Trophoblast cell (in vitro differentiated cells and primary cell): ENCODE measurements around the gene CUBN.

ENCODE experiments used
- DNase-seq, 2 donors: peaks; one replicate each; pipeline ENCODE4 v3.0.0-alpha.2; 2016
- H2AFZ ChIP-seq: 2 replicates; pipeline ENCODE4 v1.6.1; 2013; ENCODE audit warnings: low read length, moderate library complexity, mild to moderate bottlenecking; ENCODE audit not compliant: insufficient read depth, poor library complexity
- H2AK5ac ChIP-seq: 2 replicates; pipeline ENCODE4 v1.6.1; 2013; ENCODE audit warnings: mild to moderate bottlenecking, low read length
- H2BK120ac ChIP-seq: 2 replicates; pipeline ENCODE4 v1.6.1; 2013; ENCODE audit warnings: low read length, mild to moderate bottlenecking, moderate library complexity; ENCODE audit not compliant: insufficient read depth, poor library complexity
- H2BK12ac ChIP-seq: 2 replicates; pipeline ENCODE4 v1.6.1; 2013; ENCODE audit warnings: mild to moderate bottlenecking, low read length, moderate library complexity
- H2BK5ac ChIP-seq: 2 replicates; pipeline ENCODE4 v1.6.1; 2013; ENCODE audit warnings: low read length, low read depth, moderate library complexity, mild to moderate bottlenecking; ENCODE audit not compliant: poor library complexity
- H3K14ac ChIP-seq: 2 replicates; pipeline ENCODE4 v1.6.1; 2013; ENCODE audit warnings: mild to moderate bottlenecking, low read length
- H3K18ac ChIP-seq: 2 replicates; pipeline ENCODE4 v1.6.1; 2013; ENCODE audit warnings: mild to moderate bottlenecking, low read length
- H3K23ac ChIP-seq: 2 replicates; pipeline ENCODE4 v1.6.1; 2013; ENCODE audit warnings: low read length
- H3K27ac ChIP-seq: 2 replicates; pipeline ENCODE4 v1.5.1; 2013; ENCODE audit warnings: low read depth, mild to moderate bottlenecking, inconsistent platforms, low read length, moderate library complexity
- H3K27me3 ChIP-seq: 2 replicates; pipeline ENCODE4 v1.6.1; 2013; ENCODE audit warnings: inconsistent platforms, mild to moderate bottlenecking, low read length, moderate library complexity; ENCODE audit not compliant: insufficient read depth
- H3K36me3 ChIP-seq, 2 experiments: 1 replicate in 1 of 2; 2 replicates in 1 of 2; pipeline ENCODE4 v1.6.1; 2013; ENCODE audit warnings: low read length in 2 of 2, mild to moderate bottlenecking in 2 of 2, moderate library complexity in 1 of 2; ENCODE audit not compliant: insufficient read depth in 2 of 2, control insufficient read depth in 1 of 2
- H3K4ac ChIP-seq: 2 replicates; pipeline ENCODE4 v1.6.1; 2013; ENCODE audit warnings: low read depth, mild to moderate bottlenecking, low read length, moderate library complexity
- H3K4me1 ChIP-seq, 2 experiments: 1 replicate in 1 of 2; 2 replicates in 1 of 2; pipeline ENCODE4 v1.6.1; 2013; ENCODE audit warnings: low read length in 2 of 2, mild to moderate bottlenecking in 2 of 2, moderate library complexity in 1 of 2; ENCODE audit not compliant: insufficient read depth in 2 of 2, control insufficient read depth in 1 of 2
- H3K4me2 ChIP-seq: 2 replicates; pipeline ENCODE4 v1.6.1; 2013; ENCODE audit warnings: inconsistent platforms, mild to moderate bottlenecking, low read length, moderate library complexity
- H3K4me3 ChIP-seq: 2 replicates; pipeline ENCODE4 v1.5.1; 2013; ENCODE audit warnings: mild to moderate bottlenecking, low read depth, low read length, inconsistent platforms
- H3K79me1 ChIP-seq: one replicate; pipeline ENCODE4 v1.6.1; 2013; ENCODE audit warnings: low read length
- H3K79me2 ChIP-seq: 2 replicates; pipeline ENCODE4 v1.6.1; 2013; ENCODE audit warnings: low read length, mild to moderate bottlenecking; ENCODE audit not compliant: control insufficient read depth, insufficient read depth, poor library complexity
- H3K9ac ChIP-seq: 2 replicates; pipeline ENCODE4 v1.6.1; 2013; ENCODE audit warnings: mild to moderate bottlenecking, low read length
- H3K9me3 ChIP-seq: 2 replicates; pipeline ENCODE4 v1.6.1; 2013; ENCODE audit warnings: low read depth, mild to moderate bottlenecking, control low read depth, inconsistent platforms, low read length; ENCODE audit not compliant: insufficient read depth
- H4K12ac ChIP-seq: 2 replicates; pipeline ENCODE4 v1.6.1; 2013; ENCODE audit warnings: low read depth, mild to moderate bottlenecking, low read length, moderate library complexity
- H4K8ac ChIP-seq: 2 replicates; pipeline ENCODE4 v1.6.1; 2013; ENCODE audit warnings: low read depth, mild to moderate bottlenecking, low read length, moderate library complexity
- H4K91ac ChIP-seq: one replicate; pipeline ENCODE4 v1.6.1; 2013; ENCODE audit warnings: low read depth, mild to moderate bottlenecking, low read length, moderate library complexity
- WGBS: extraction: QIAGEN DNeasy Blood & Tissue Kit; methylation state at CpG from one replicate; pipeline ENCODE4 v1.1.7; 2013; ENCODE audit warnings: missing lambda C conversion rate; ENCODE audit not compliant: insufficient read length, insufficient coverage; ENCODE audit errors: extremely low coverage; 5-methylcytosine and 5-hydroxymethylcytosine counted together

CUBN gene

GRCh38 chr10:17046989-17047388, 82.6 kb downstream of the CUBN start:
- no peak overlapping the region for H2BK5ac ChIP-seq

GRCh38 chr10:17043586-17043985, 86.0 kb downstream of the CUBN start:
- no peak overlapping the region for H2BK5ac ChIP-seq
- H3K23ac ChIP-seq, result no peak overlapping the region
- H2AFZ ChIP-seq, result no peak overlapping the region
- no peak overlapping the region for H3K18ac ChIP-seq
- no peaks in the 10 kb centered on the region for H3K27me3 ChIP-seq
- no peaks in the 10 kb centered on the region for H3K79me2 ChIP-seq
- H3K4me3 ChIP-seq, result no peak overlapping the region
- DNase-seq, result no peak
- H3K14ac ChIP-seq, result no peak overlapping the region
- no peaks in the 10 kb centered on the region for H3K9me3 ChIP-seq
- no peaks in the 10 kb centered on the region for H3K36me3 ChIP-seq
- no peak overlapping the region for H2AK5ac ChIP-seq
- no peak overlapping the region for H2BK120ac ChIP-seq
- no CpG with 5 or more reads among the region's 8 CpGs for WGBS
- no peak overlapping the region for H4K8ac ChIP-seq
- no peak overlapping the region for H2BK12ac ChIP-seq
- no peak overlapping the region for H4K12ac ChIP-seq
- no peaks in the 10 kb centered on the region for H3K4me1 ChIP-seq
- H3K9ac ChIP-seq, result no peak overlapping the region
- H3K27ac ChIP-seq, result no peak overlapping the region
- no peak overlapping the region for H3K4ac ChIP-seq
- no peaks in the 10 kb centered on the region for H3K79me1 ChIP-seq
- H3K4me2 ChIP-seq, result no peak overlapping the region
- H4K91ac ChIP-seq, result no peak overlapping the region

More at GRCh38 chr10:17046989-17047388, 82.6 kb downstream of the CUBN start:
- Histone ChIP-seq H2BK12ac (no peak overlapping the region), H4K8ac (no peak overlapping the region), H3K4me1 (no peaks in the 10 kb centered on the region), H3K79me2 (no peaks in the 10 kb centered on the region), H3K9ac (no peak overlapping the region), H2BK120ac (no peak overlapping the region), H4K91ac (no peak overlapping the region), H3K4me2 (no peak overlapping the region), H2AK5ac (no peak overlapping the region), H3K9me3 (no peaks in the 10 kb centered on the region), H3K4ac (no peak overlapping the region), H3K18ac (no peak overlapping the region), H3K27ac (no peak overlapping the region), H4K12ac (no peak overlapping the region), H3K14ac (no peak overlapping the region), H2AFZ (no peak overlapping the region), H3K4me3 (no peak overlapping the region), H3K36me3 (no peaks in the 10 kb centered on the region), H3K79me1 (no peaks in the 10 kb centered on the region), H3K27me3 (no peaks in the 10 kb centered on the region), H3K23ac (no peak overlapping the region)
- DNase-seq, result no peak
- no CpG with 5 or more reads among the region's 1 CpG for WGBS

DNA sequence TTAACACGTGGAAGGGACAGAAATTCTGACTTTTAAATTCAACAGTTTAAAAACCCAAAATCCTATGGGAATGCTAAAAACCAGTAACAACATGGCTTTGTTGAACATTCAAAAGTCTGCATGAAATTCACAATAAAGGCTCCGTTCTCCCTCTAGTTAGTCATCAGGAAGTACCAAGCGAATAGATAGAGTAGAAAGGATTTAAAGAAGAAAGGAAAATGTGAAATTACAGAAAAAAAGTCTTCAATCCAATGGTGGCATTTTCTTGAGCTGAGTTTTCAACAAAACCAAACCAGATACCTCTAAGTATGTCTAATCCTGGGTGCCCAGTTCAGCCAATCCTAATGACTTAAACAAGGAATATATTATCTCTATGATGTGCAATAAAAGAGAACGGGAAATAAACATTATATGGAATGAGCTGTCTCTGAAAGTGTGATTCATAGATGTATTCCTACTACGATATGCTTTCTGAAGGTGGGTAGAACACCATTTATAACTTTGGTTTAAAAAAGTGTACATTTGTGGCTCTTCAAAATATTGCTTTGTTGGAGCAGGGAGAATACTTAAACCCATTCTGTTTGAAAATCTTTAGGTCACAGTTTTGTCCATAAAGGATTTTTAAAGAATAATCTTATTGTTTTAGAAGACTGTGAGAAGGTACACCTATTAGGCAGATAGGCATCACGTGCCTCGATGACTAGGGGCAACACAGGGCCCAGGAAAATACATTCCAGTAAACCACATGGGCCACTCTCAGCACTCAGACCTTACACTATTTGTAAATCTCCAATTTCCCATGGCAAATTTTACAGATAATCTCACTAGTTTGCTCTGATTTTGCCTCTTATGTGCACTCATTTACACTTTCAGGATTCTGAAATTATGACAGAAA, 87.7 kb downstream of the CUBN start:
- H4K8ac ChIP-seq, result no peak overlapping the region
- no peak for DNase-seq
- no peak overlapping the region for H2BK120ac ChIP-seq
- H3K4ac ChIP-seq, result no peak overlapping the region
- H3K9me3 ChIP-seq, result no peaks in the 10 kb centered on the region
- H3K9ac ChIP-seq, result no peak overlapping the region
- H4K12ac ChIP-seq, result no peak overlapping the region
- H3K79me1 ChIP-seq, result no peaks in the 10 kb centered on the region
- no peaks in the 10 kb centered on the region for H3K36me3 ChIP-seq
- H3K27ac ChIP-seq, result no peak overlapping the region
- no CpG with 5 or more reads among the region's 7 CpGs for WGBS
- H3K14ac ChIP-seq, result no peak overlapping the region
- H3K79me2 ChIP-seq, result no peaks in the 10 kb centered on the region
- H3K4me1 ChIP-seq, result no peaks in the 10 kb centered on the region
- H3K4me2 ChIP-seq, result no peak overlapping the region
- no peak overlapping the region for H2BK12ac ChIP-seq
- no peak overlapping the region for H4K91ac ChIP-seq
- no peaks in the 10 kb centered on the region for H3K27me3 ChIP-seq
- H3K18ac ChIP-seq, result no peak overlapping the region
- H2AK5ac ChIP-seq, result no peak overlapping the region
- H3K23ac ChIP-seq, result no peak overlapping the region
- no peak overlapping the region for H2AFZ ChIP-seq
- H3K4me3 ChIP-seq, result no peak overlapping the region
- H2BK5ac ChIP-seq, result no peak overlapping the region

DNA sequence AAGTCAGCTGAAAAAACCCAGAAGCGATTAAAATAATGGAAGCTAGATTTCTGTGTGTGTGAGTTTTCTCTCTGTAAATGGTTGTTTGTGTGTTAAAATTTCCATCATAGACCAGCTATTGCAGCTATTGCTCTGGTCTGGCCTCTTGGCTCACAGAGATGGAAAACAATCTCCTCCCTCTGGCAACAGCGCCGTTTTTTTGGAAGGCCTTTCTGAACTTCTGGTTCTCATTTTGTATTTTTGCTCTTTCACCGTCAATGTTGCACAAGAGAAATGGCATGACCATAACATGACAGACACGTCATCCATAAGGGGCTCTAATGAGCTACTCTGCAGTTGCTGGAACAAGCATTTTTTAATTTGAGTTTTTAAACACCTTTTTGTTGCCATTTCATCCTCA, 91.0 kb downstream of the CUBN start:
- Histone ChIP-seq H4K8ac (no peak overlapping the region), H2BK12ac (no peak overlapping the region), H3K27me3 (no peaks in the 10 kb centered on the region), H3K23ac (no peak overlapping the region), H3K9ac (no peak overlapping the region), H2BK5ac (no peak overlapping the region), H2BK120ac (no peak overlapping the region), H2AK5ac (no peak overlapping the region), H3K18ac (no peak overlapping the region), H3K4me3 (no peak overlapping the region), H3K36me3 (no peaks in the 10 kb centered on the region), H3K4ac (no peak overlapping the region), H3K14ac (no peak overlapping the region), H3K27ac (no peak overlapping the region), H3K4me2 (no peak overlapping the region), H4K91ac (no peak overlapping the region), H3K9me3 (no peaks in the 10 kb centered on the region), H3K79me1 (no peaks in the 10 kb centered on the region), H3K4me1 (no peaks in the 10 kb centered on the region), H3K79me2 (no peaks in the 10 kb centered on the region), H2AFZ (no peak overlapping the region), H4K12ac (no peak overlapping the region)
- no CpG with 5 or more reads among the region's 5 CpGs for WGBS
- DNase-seq, result no peak
